Panc1 (cell line): ENCODE results near the gene GRID1. TPM values are rescaled to one million over a fixed set of nuclear protein-coding genes. Genes with fewer than 3 reads are reported as not detected.

Source experiments
- ATAC-seq: fragments of 200-7000 bp; cut with Tn5 transposase; 2 replicates; pipeline ENCODE4 v1.9.1; 2020; ENCODE audit warnings: mild to moderate bottlenecking, moderate library complexity
- BruUV-seq: library from RNA; stranded (reverse); fragments of 400-500 nt; replicated peaks from 2 replicates; lab custom pipeline; 2021; lab: Mats Ljungman, UMichigan
- CTCF ChIA-PET: fragments of 300-600 bp; sonication (Branson Sonifier 250); formaldehyde crosslinking; loops from one replicate; lab custom pipeline; 2022; ENCODE audit warnings: antibody characterized with exemption; lab: Charles Lee
- POLR2A ChIA-PET: fragments of 300-600 bp; sonication (Branson Sonifier 250); formaldehyde crosslinking; loops from one replicate; lab custom pipeline; 2022; ENCODE audit warnings: antibody characterized with exemption; lab: Charles Lee
- DNase-seq: peaks from one replicate; pipeline ENCODE4 v3.0.0-alpha.2; 2010; ENCODE audit warnings: low read depth, low spot score
- H3K27ac ChIP-seq: 2 replicates; pipeline ENCODE4 v1.5.1; 2011; ENCODE audit warnings: mild to moderate bottlenecking, low read length, inconsistent platforms
- H3K27me3 ChIP-seq: fragments of 200-500 bp; sonication (Bioruptor generic); 2 replicates; pipeline ENCODE4 v1.6.0; 2014; ENCODE audit warnings: low read length, inconsistent platforms; ENCODE audit not compliant: control insufficient read depth, insufficient read depth
- H3K36me3 ChIP-seq: fragments of 200-500 bp; sonication (Bioruptor generic); 2 replicates; pipeline ENCODE4 v1.5.1; 2014; ENCODE audit warnings: inconsistent platforms, mild to moderate bottlenecking, low read length, moderate library complexity; ENCODE audit not compliant: control insufficient read depth, insufficient read depth
- H3K4me1 ChIP-seq: 2 replicates; pipeline ENCODE4 v1.5.1; 2011; ENCODE audit warnings: inconsistent platforms, mild to moderate bottlenecking, low read length, moderate library complexity; ENCODE audit not compliant: control insufficient read depth, insufficient read depth
- H3K4me3 ChIP-seq, 2 experiments: 2 replicates each; pipeline ENCODE4 v1.5.1; 2011 to 2012; ENCODE audit warnings: low read depth in 2 of 2, low read length in 2 of 2, mild to moderate bottlenecking in 2 of 2, inconsistent platforms in 1 of 2, moderate library complexity in 1 of 2
- H3K9me3 ChIP-seq: fragments of 200-500 bp; sonication (Bioruptor generic); 2 replicates; pipeline ENCODE4 v1.5.1; 2014; ENCODE audit warnings: low read depth, mild to moderate bottlenecking, inconsistent platforms, low read length, moderate library complexity; ENCODE audit not compliant: control insufficient read depth, insufficient read depth
- CTCF ChIP-seq: fragments of 450-650 bp; IDR thresholded peaks from 2 replicates; pipeline ENCODE4 v1.5.1; 2017; ENCODE audit warnings: mild to moderate bottlenecking
- POLR2AphosphoS5 ChIP-seq: IDR thresholded peaks from 2 replicates; pipeline ENCODE4 v1.6.1; 2012; ENCODE audit warnings: mild to moderate bottlenecking, low read depth, low read length, moderate library complexity
- REST ChIP-seq, 2 experiments: IDR thresholded peaks; 2 replicates each; pipeline ENCODE4 v1.6.1; 2011 to 2012; ENCODE audit warnings: low read depth in 2 of 2, control low read depth in 1 of 2, low read length in 1 of 2, mild to moderate bottlenecking in 1 of 2, moderate library complexity in 1 of 2; ENCODE audit not compliant: insufficient read depth in 1 of 2
- SIN3A ChIP-seq: IDR thresholded peaks from 2 replicates; pipeline ENCODE4 v1.6.1; 2012; ENCODE audit warnings: low read depth, mild to moderate bottlenecking, low read length, moderate library complexity, borderline replicate concordance; ENCODE audit not compliant: insufficient read depth
- TCF7L2 ChIP-seq: IDR thresholded peaks from 2 replicates; pipeline ENCODE4 v1.6.1; 2011; ENCODE audit warnings: mild to moderate bottlenecking, low read depth, low read length, inconsistent platforms
- in situ Hi-C: cut with HindIII; loops from 2 replicates; pipeline ENCODE4 v1.10.0; 2016; ENCODE audit warnings: low sequenced_read_pairs, low pct_unique_long_range_greater_than_20kb
- intact Hi-C: fragments of 100-400 bp; cut with micrococcal nuclease; formaldehyde crosslinking; loops from one replicate; pipeline ENCODE4 v1.10.0; 2022; ENCODE audit not compliant: unreplicated experiment
- total RNA-seq: library from RNA; stranded (reverse); gene quantifications from one replicate; pipeline ENCODE4 v1.2.1, GENCODE V29; 2021; ENCODE audit not compliant: unreplicated experiment

Gene GRID1
- total RNA-seq, 1 experiment from 2014 or later = 2.3 TPM

DNA sequence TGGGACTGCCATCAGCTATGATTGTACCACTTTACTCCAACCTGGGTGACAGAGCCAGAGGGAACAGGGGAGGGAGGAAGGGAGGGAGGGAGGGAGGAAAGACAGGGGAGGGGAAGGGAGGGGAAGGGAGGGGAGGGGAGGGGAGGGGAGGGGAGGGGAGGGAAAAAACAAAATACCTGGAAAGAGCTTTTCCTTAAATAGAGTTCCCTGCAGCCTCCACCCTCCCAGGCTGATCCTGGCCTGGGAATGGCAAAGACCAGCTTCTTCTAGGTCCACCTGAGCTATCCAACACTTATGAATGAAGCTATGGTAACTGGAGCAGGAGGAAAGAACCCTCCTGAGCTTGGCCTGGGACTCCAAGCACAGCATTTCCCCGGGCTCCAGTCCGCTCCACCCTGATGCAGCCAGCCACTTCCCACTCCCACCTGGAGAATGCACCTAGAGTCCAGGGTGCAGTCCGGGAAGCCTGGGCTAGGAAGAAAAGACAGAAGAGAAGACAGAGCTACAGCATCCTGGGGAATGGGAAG is 66.1 kb downstream of the GRID1 start:
- in situ Hi-C loops = no loop called here
- POLR2A ChIA-PET = no interaction called here
- CTCF ChIA-PET = no interaction called here

DNA sequence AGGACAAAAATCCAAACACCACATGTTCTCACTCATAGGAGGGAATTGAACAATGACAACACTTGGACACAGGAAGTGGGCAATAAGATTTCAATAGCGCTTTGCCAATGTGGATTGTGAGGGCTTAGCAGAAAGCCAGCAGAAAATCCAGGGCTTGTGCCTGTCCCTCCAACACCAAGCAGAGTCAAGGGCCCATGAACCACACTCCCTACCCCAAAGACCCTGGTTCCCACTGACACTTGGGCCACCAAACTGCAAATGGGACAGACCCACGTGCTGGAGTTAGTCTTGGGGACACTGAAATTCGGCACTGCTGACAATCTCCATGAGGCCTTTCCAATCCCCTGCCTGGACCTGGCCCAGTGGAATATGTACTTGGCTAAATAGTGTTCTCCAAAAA is 67.0 kb downstream of the GRID1 start:
- ChIA-PET POLR2A (no interaction called here), CTCF (interaction anchor here (0.6 to 0.7 kb wide), 2 partner anchors 96 to 498 kb away, joined by 3 read pairs; no protein-coding TSS in a partner anchor)
- H3K27ac ChIP-seq = no peak overlapping the region
- H3K27me3 ChIP-seq = peaks cover 10% of the 10 kb centered on the region; the same call in 1 of the 2 replicates
- no peak overlapping the region for H3K4me3 ChIP-seq
- ATAC-seq (no peak), DNase-seq (no peak)
- H3K36me3 ChIP-seq = no peaks in the 10 kb centered on the region
- no peaks in the 10 kb centered on the region for H3K4me1 ChIP-seq
- no TSS peak for BruUV-seq
- TF ChIP-seq CTCF (no peak), TCF7L2 (no peak), SIN3A (no peak), POLR2AphosphoS5 (no peak), REST (IDR thresholded peaks at IDR 0.05; ENCODE audit: insufficient read depth in 1 of 2, low read depth in 2 of 2, low read length in 1 of 2) (no peak)
- in situ Hi-C loops = no loop called here
- intact Hi-C loops = no loop called here
- H3K9me3 ChIP-seq = no peaks in the 10 kb centered on the region

More for the DNA sequence above, 66.1 kb downstream of the GRID1 start:
- Histone ChIP-seq H3K36me3 (no peaks in the 10 kb centered on the region), H3K4me3 (no peak overlapping the region), H3K9me3 (no peaks in the 10 kb centered on the region), H3K27me3 (peaks cover 10% of the 10 kb centered on the region), H3K27ac (no peak overlapping the region), H3K4me1 (no peaks in the 10 kb centered on the region)
- intact Hi-C loops = no loop called here
- ATAC-seq = no peak
- TF ChIP-seq REST (IDR thresholded peaks at IDR 0.05; ENCODE audit: insufficient read depth in 1 of 2, low read depth in 2 of 2, low read length in 1 of 2) (no peak), CTCF (no peak), TCF7L2 (no peak), POLR2AphosphoS5 (no peak), SIN3A (no peak)
- BruUV-seq = no TSS peak
- no peak for DNase-seq
